HEK293T (cell line): ENCODE measurements around the gene MYH7.

Experiments used
- CTCF ChIA-PET: fragments of 350-600 bp; formaldehyde crosslinking; extraction: SDS; loops from one replicate; lab custom pipeline; 2021; ENCODE audit warnings: antibody characterized with exemption, inconsistent platforms; lab: Yijun Ruan, JAX
- POLR2A ChIA-PET: fragments of 350-600 bp; formaldehyde crosslinking; extraction: SDS; loops from one replicate; lab custom pipeline; 2020; ENCODE audit warnings: antibody characterized with exemption, inconsistent platforms; lab: Yijun Ruan, JAX
- DNase-seq: peaks from one replicate; pipeline ENCODE4 v3.0.0; 2012; ENCODE audit warnings: mixed read lengths; ENCODE audit errors: extremely low spot score
- ARNT ChIP-seq: fragments of 450-650 bp; IDR thresholded peaks from 2 replicates; pipeline ENCODE4 v1.6.1; 2017; ENCODE audit warnings: mild to moderate bottlenecking
- BHLHE40 ChIP-seq: fragments of 450-650 bp; IDR thresholded peaks from 2 replicates; pipeline ENCODE4 v1.6.1; 2016; ENCODE audit warnings: mild to moderate bottlenecking, moderate library complexity, borderline replicate concordance
- CTBP1 ChIP-seq: fragments of 450-650 bp; IDR thresholded peaks from 2 replicates; pipeline ENCODE4 v1.6.1; 2016; ENCODE audit warnings: borderline replicate concordance
- ELF4 ChIP-seq: fragments of 450-650 bp; IDR thresholded peaks from 2 replicates; pipeline ENCODE4 v1.6.1; 2017; ENCODE audit warnings: antibody characterized with exemption
- FOXA1 ChIP-seq: fragments of 450-650 bp; IDR thresholded peaks from 2 replicates; pipeline ENCODE4 v1.6.1; 2016; ENCODE audit warnings: mild to moderate bottlenecking
- FOXK2 ChIP-seq: fragments of 450-650 bp; IDR thresholded peaks from 2 replicates; pipeline ENCODE4 v1.6.1; 2016; ENCODE audit warnings: mild to moderate bottlenecking
- FOXM1 ChIP-seq: fragments of 450-650 bp; IDR thresholded peaks from 2 replicates; pipeline ENCODE4 v1.6.1; 2017; ENCODE audit warnings: mild to moderate bottlenecking, borderline replicate concordance
- HDGF ChIP-seq: fragments of 450-650 bp; IDR thresholded peaks from 2 replicates; pipeline ENCODE4 v1.6.1; 2017; ENCODE audit warnings: antibody characterized with exemption, borderline replicate concordance
- L3MBTL2 ChIP-seq: fragments of 450-650 bp; conservative IDR thresholded peaks from 2 replicates; pipeline ENCODE4 v1.6.1; 2016; ENCODE audit warnings: mild to moderate bottlenecking
- LEF1 ChIP-seq: fragments of 450-650 bp; IDR thresholded peaks from 2 replicates; pipeline ENCODE4 v1.6.1; 2017; ENCODE audit warnings: mild to moderate bottlenecking, borderline replicate concordance
- NFRKB ChIP-seq: fragments of 450-650 bp; IDR thresholded peaks from 2 replicates; pipeline ENCODE4 v1.6.1; 2016; ENCODE audit warnings: mild to moderate bottlenecking, moderate library complexity
- SP1 ChIP-seq: fragments of 450-650 bp; IDR thresholded peaks from 2 replicates; pipeline ENCODE4 v1.6.1; 2017
- SUZ12 ChIP-seq: fragments of 450-650 bp; IDR thresholded peaks from 2 replicates; pipeline ENCODE4 v1.6.1; 2016; ENCODE audit warnings: mild to moderate bottlenecking
- TARDBP ChIP-seq: fragments of 450-650 bp; IDR thresholded peaks from 2 replicates; pipeline ENCODE4 v1.6.1; 2016
- ZNF384 ChIP-seq: fragments of 450-650 bp; IDR thresholded peaks from 2 replicates; pipeline ENCODE4 v1.6.1; 2016
- TF ChIP-seq, protein P1 (sequence below): fragments of 450-650 bp; IDR thresholded peaks from 2 replicates; pipeline ENCODE4 v1.6.1; 2016

The MYH7 gene

DNA sequence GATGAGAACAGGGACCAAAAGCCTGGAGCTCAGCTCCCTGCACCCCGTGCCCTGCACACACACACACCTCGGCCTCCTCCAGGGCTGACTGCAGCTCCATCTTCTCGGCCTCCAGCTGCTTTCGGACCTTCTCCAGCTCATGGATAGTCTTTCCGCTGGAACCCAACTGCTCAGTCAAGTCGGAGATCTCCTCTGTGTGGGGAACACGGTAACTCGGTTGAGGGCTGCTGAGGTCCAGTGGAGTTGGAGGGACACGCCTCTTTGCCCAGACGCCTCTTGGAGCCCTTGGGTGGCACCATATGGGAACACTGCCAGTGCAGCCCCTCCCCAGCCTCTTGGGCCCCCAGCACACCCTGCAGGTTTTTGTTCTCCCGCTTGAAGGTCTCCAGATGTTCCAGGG, 18.7 kb downstream of the MYH7 start:
- ChIA-PET POLR2A (no interaction called here), CTCF (no interaction called here)
- TF ChIP-seq FOXA1 = no peak
- TF ChIP-seq BHLHE40 = no peak
- TF ChIP-seq L3MBTL2 = no peak
- TF ChIP-seq LEF1 = no peak
- no peak for TF ChIP-seq ZNF384
- TF ChIP-seq CTBP1 = no peak
- no peak for TF ChIP-seq NFRKB
- TF ChIP-seq ARNT = no peak
- TF ChIP-seq ELF4 = no peak
- no peak for TF ChIP-seq TARDBP
- no peak for TF ChIP-seq SP1
- no peak for TF ChIP-seq HDGF
- no peak for TF ChIP-seq FOXM1
- no peak for TF ChIP-seq FOXK2
- TF ChIP-seq, protein P1, sequence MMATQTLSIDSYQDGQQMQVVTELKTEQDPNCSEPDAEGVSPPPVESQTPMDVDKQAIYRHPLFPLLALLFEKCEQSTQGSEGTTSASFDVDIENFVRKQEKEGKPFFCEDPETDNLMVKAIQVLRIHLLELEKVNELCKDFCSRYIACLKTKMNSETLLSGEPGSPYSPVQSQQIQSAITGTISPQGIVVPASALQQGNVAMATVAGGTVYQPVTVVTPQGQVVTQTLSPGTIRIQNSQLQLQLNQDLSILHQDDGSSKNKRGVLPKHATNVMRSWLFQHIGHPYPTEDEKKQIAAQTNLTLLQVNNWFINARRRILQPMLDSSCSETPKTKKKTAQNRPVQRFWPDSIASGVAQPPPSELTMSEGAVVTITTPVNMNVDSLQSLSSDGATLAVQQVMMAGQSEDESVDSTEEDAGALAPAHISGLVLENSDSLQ = no peak

DNA sequence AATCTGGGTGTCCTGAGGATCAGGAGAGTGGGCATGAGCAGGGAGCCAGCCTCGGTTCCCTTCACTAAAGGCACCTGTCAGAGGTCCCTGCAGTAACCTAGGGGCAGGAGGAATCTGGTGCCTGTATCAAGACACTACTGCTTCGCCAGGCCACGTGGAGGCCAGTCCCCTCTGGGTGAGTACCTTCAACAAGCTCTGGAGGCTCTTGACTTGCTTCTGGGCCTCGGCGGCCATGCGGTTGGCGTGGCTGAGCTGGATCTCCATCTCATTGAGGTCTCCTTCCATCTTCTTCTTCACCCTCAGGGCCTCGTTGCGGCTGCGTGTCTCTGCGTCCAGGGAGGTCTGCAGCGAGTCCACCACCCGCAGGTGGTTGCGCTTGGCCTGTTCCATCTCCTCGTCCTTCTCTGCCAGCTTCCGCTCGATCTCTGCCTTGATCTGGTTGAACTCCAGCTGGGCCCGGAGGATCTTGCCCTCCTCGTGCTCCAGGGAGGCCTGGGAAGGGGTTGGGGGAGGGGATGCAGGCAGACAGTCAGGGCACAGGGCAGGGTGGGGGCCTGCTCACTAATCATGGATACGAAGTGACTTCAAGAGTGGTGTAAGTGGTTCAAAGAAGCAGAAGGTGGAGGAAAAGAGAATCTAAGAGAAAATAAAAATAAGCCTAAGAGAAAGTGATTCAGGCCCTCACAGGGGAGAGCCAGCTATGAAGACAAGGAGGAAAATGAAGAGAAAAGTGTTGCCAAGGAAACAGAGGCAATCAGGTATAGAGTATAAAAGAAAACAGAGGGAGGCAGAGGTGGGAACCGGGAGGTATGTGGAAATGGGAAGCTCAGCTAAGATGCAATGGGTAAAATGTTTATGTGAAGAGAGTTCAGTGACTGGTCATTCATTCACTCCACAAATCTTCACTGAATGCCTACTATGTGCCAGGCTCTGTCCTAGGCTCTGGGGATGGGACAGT, 19.4 kb downstream of the MYH7 start:
- DNase-seq = no peak
- CTCF ChIA-PET = no interaction called here
- no peak for TF ChIP-seq ELF4
- no peak for TF ChIP-seq SP1
- TF ChIP-seq, protein P1 = no peak
- TF ChIP-seq LEF1 = no peak
- no peak for TF ChIP-seq FOXA1
- no peak for TF ChIP-seq FOXM1
- no peak for TF ChIP-seq SUZ12
- TF ChIP-seq CTBP1 = no peak
- TF ChIP-seq HDGF = no peak
- no peak for TF ChIP-seq ARNT
- no peak for TF ChIP-seq ZNF384
- TF ChIP-seq FOXK2 = no peak
- no peak for TF ChIP-seq L3MBTL2
- no peak for TF ChIP-seq TARDBP
- TF ChIP-seq NFRKB = no peak
- TF ChIP-seq BHLHE40 = no peak
- POLR2A ChIA-PET = no interaction called here

More for the DNA sequence above, 18.7 kb downstream of the MYH7 start:
- no peak for DNase-seq

DNA sequence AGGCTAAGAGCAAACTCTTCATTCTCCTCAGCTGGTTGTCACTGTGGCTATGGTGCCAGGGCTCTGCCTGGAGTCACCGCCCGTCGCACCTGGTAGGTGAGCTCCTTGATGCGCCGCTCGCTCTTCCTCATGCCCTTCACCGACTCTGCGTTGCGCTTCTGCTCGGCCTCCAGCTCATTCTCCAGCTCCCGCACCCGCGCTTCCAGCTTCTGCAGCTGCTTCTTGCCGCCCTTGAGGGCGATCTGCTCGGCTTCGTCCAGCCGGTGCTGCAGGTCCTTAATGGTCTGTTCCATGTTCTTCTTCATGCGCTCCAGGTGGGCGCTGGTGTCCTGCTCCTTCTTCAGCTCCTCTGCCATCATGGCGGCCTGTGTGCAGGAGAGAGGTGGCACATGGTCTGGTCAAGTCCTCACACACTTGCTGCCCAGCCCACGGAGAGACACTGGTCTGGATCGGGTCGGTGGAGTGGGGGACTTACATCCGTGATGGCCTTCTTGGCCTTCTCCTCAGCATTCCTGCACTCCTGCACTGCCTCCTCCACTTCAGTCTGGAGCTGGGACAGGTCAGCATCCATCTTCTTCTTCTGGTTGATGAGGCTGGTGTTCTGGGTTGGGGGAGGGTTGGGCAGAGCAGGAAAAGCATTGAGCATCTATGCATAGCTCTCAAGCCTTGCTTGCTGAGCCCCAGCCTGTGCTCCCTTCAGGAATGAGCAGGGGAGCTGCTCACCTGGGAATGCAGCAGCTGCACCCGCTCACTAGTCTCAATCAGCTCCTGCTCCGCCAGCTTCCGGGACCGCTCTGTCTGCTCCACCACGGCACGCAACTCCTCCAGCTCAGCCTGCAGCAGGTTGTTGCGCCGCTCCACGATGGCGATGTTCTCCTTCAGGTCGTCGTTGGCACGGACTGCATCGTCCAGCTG, 20.3 kb downstream of the MYH7 start:
- TF ChIP-seq ELF4 (no peak), BHLHE40 (no peak), SUZ12 (no peak), NFRKB (no peak), ARNT (no peak), CTBP1 (no peak), LEF1 (no peak), SP1 (no peak), TARDBP (no peak), HDGF (no peak), FOXA1 (no peak), L3MBTL2 (no peak), FOXM1 (no peak), ZNF384 (no peak), FOXK2 (no peak)
- TF ChIP-seq, protein P1 = no peak
- ChIA-PET CTCF (no interaction called here), POLR2A (no interaction called here)
- DNase-seq = no peak

DNA sequence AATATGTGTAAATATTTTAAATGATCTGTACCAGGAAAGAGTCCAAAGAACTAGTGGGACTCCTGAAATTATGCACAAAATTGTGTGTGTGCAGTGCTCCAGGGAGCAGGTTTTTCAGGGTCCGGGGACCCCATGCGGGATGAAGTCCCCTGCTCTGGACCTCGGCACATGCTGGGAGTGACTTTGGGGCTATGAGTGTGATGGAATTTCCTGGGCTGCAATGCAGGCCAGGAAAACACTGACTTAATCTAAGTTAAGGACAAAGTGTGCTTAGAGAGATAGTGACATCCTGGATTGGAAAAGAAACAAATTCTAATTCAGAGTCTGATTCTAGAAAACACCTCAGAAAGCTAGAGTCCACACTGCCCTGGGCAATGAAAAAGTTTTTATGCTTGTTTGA, 21.2 kb downstream of the MYH7 start:
- DNase-seq = no peak
- CTCF ChIA-PET = no interaction called here
- POLR2A ChIA-PET = no interaction called here
- no peak for TF ChIP-seq BHLHE40
- no peak for TF ChIP-seq NFRKB
- TF ChIP-seq ZNF384 = no peak
- no peak for TF ChIP-seq FOXA1
- TF ChIP-seq LEF1 = no peak
- TF ChIP-seq FOXM1 = no peak
- no peak for TF ChIP-seq FOXK2
- no peak for TF ChIP-seq SP1
- TF ChIP-seq SUZ12 = no peak

DNA sequence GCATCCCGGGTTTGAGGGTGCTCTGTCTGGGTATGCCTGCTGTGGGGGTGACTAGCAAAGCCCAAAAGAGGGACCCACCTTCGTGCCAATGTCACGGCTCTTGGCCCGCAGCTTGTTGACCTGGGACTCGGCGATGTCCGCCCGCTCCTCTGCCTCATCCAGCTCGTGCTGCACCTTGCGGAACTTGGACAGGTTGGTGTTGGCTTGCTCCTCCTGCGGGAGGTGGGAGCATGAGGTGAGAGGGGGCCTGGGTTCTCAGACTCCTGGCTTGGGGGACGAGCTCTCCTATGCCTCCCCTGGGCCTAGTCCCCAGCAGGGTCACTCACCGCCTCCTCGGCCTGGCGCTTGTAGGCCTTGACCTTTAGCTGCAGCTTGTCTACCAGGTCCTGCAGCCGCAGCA, 21.8 kb downstream of the MYH7 start:
- no peak for DNase-seq
- ChIA-PET CTCF (interaction anchor here (0.6 kb wide), 1 partner anchor 11 kb away, joined by 3 read pairs; no protein-coding TSS in a partner anchor), POLR2A (no interaction called here)
- TF ChIP-seq ELF4 = no peak
- TF ChIP-seq, protein P1 = no peak
- TF ChIP-seq FOXK2 = no peak
- TF ChIP-seq SP1 = no peak
